Activated CD8-positive, alpha-beta memory T cell treated with anti-CD3 and anti-CD28 coated beads, Interleukin-2, amount 50 U/mL, for 24 hours (primary cell): ENCODE measurements around the gene MAGOH.
"Not testable (repeated sequence)": the region's sequence is repeated elsewhere in the genome, so short reads cannot be mapped to it uniquely, and the experiment has no call there.

Source experiments
- DNase-seq: peaks from one replicate; pipeline ENCODE4 v3.0.0-alpha.2; 2020; ENCODE audit errors: extremely low read depth

MAGOH gene

GRCh38 chr1:53220171-53220961 is 18.0 kb downstream of the MAGOH start, which contains the start of gene CZIB:
CZIB (minus strand) TSS chr1:53220634; CDS start chr1:53220575, 59 bp downstream.
- peak; percentile 88 for DNase-seq

- no peak for DNase-seq
Measured at GRCh38 chr1:53219711-53220110, 18.6 kb downstream of the MAGOH start.

- DNase-seq, result no peak
Measured at GRCh38 chr1:53218201-53218600, 20.1 kb downstream of the MAGOH start.

- DNase-seq, result no peak
Measured at GRCh38 chr1:53214376-53214940, 23.9 kb downstream of the MAGOH start.

- no peak for DNase-seq
Measured at GRCh38 chr1:53210954-53211353, 27.4 kb downstream of the MAGOH start.

GRCh38 chr1:53210352-53210751 is 28.0 kb downstream of the MAGOH start:
- no peak for DNase-seq

- DNase-seq, result no peak
Measured at GRCh38 chr1:53207726-53208125, 30.6 kb downstream of the MAGOH start.

GRCh38 chr1:53206735-53207379 is 31.5 kb downstream of the MAGOH start:
- DNase-seq, result no peak

- not testable (repeated sequence) for DNase-seq
Measured at GRCh38 chr1:53206083-53206685, 32.1 kb downstream of the MAGOH start.

GRCh38 chr1:53205496-53205895 is 32.8 kb downstream of the MAGOH start:
- DNase-seq, result not testable (repeated sequence)

- no peak for DNase-seq
Measured at GRCh38 chr1:53203466-53203865, 34.9 kb downstream of the MAGOH start.

GRCh38 chr1:53198241-53198651 is 40.1 kb downstream of the MAGOH start:
- DNase-seq, result no peak

GRCh38 chr1:53197291-53198200 is 40.8 kb downstream of the MAGOH start:
- DNase-seq, result no peak

GRCh38 chr1:53196485-53197290 is 41.6 kb downstream of the MAGOH start, which contains the start of gene CPT2:
CPT2 (plus strand) TSS chr1:53196824; CDS start chr1:53196944, 120 bp downstream.
- peak; percentile 83 for DNase-seq

GRCh38 chr1:53196017-53196484 is 42.3 kb downstream of the MAGOH start:
- no peak for DNase-seq

GRCh38 chr1:53195246-53196016 is 42.9 kb downstream of the MAGOH start:
- DNase-seq, result no peak

- no peak for DNase-seq
Measured at GRCh38 chr1:53190210-53190611, 48.1 kb downstream of the MAGOH start.

- no peak for DNase-seq
Measured at GRCh38 chr1:53189061-53189460, 49.3 kb downstream of the MAGOH start.

- no peak for DNase-seq
Measured at GRCh38 chr1:53188099-53188498, 50.2 kb downstream of the MAGOH start.
